HCT116 (cell line): ENCODE measurements around the gene TROAP. TPM values are rescaled to one million over a fixed set of nuclear protein-coding genes. Genes with fewer than 3 reads are reported as not detected.
A peak's percentile ranks its signal among the peaks of the same experiment; 100 is the strongest.

ENCODE experiments used
- ATAC-seq: fragments of 200-7000 bp; cut with Tn5 transposase; 2 replicates; pipeline ENCODE4 v1.9.1; 2020; ENCODE audit warnings: mild to moderate bottlenecking, moderate library complexity
- BruUV-seq: library from RNA; stranded (reverse); fragments of 400-500 nt; replicated peaks from 2 replicates; lab custom pipeline; 2021; lab: Mats Ljungman, UMichigan
- CTCF ChIA-PET: fragments of 300-600 bp; sonication (Branson Sonifier 250); formaldehyde crosslinking; loops from one replicate; lab custom pipeline; 2021; ENCODE audit warnings: antibody characterized with exemption; lab: Charles Lee
- POLR2A ChIA-PET: fragments of 300-600, 350-600 bp; sonication (Branson Sonifier 250); formaldehyde crosslinking; loops from one replicate; lab custom pipeline; 2021; ENCODE audit warnings: antibody characterized with exemption; lab: Charles Lee
- RAD21 ChIA-PET, 2 experiments: fragments of 300-600 bp; sonication (Branson Sonifier 250); formaldehyde crosslinking; loops; one replicate each; lab custom pipeline; 2023; ENCODE audit warnings: low total read pairs in 2 of 2; ENCODE audit not compliant: uncharacterized antibody in 2 of 2, unreplicated experiment in 2 of 2, low non-redundant PET in 1 of 2; lab: Charles Lee
- DNase-seq: peaks from one replicate; pipeline ENCODE4 v3.0.0-alpha.2; 2010; ENCODE audit warnings: low read depth, low spot score
- H2AFZ ChIP-seq: fragments of 200-600 bp; shearing (Covaris generic), sonication (generic); 2 replicates; pipeline ENCODE4 v1.6.1; 2017; ENCODE audit warnings: low read depth, mixed run types, mixed read lengths, antibody characterized with exemption, low read length; ENCODE audit not compliant: poor library complexity, severe bottlenecking
- H3K27ac ChIP-seq: 2 replicates; pipeline ENCODE4 v1.5.1; 2012; ENCODE audit warnings: low read depth, low read length
- H3K27me3 ChIP-seq: fragments of 200-600 bp; sonication (generic); 2 replicates; pipeline ENCODE4 v1.6.1; 2016; ENCODE audit warnings: mixed run types, low read length, mixed read lengths; ENCODE audit not compliant: insufficient read depth
- H3K36me3 ChIP-seq, 2 experiments: fragments of 200-500 bp in 1 of 2; fragments of 200-600 bp in 1 of 2; sonication (Bioruptor generic) in 1 of 2; sonication (generic) in 1 of 2; 2 replicates each; pipeline versions ENCODE4 v1.5.1 to v1.6.1; 2014 to 2016; ENCODE audit warnings: low read length in 2 of 2, inconsistent platforms in 1 of 2, mixed read lengths in 1 of 2, mixed run types in 1 of 2; ENCODE audit not compliant: insufficient read depth in 2 of 2, control insufficient read depth in 1 of 2
- H3K4me1 ChIP-seq, 2 experiments: fragments of 200-600 bp in 1 of 2; sonication (generic) in 1 of 2; 2 replicates each; pipeline versions ENCODE4 v1.5.1 to v1.6.1; 2012 to 2017; ENCODE audit warnings: low read length in 2 of 2, inconsistent platforms in 1 of 2, mild to moderate bottlenecking in 1 of 2, mixed read lengths in 1 of 2, mixed run types in 1 of 2, moderate library complexity in 1 of 2; ENCODE audit not compliant: insufficient read depth in 2 of 2, control insufficient read depth in 1 of 2
- H3K4me2 ChIP-seq: fragments of 200-600 bp; sonication (generic); 2 replicates; pipeline ENCODE4 v1.6.1; 2017; ENCODE audit warnings: mixed run types, low read length, mixed read lengths
- H3K4me3 ChIP-seq, 2 experiments: fragments of 200-600 bp in 1 of 2; sonication (generic) in 1 of 2; replicated peaks in 1 of 2; 2 replicates each; pipeline ENCODE4 v1.5.1; 2011 to 2016; ENCODE audit warnings: low read length in 2 of 2, control low read depth in 1 of 2, low read depth in 1 of 2, mild to moderate bottlenecking in 1 of 2, mixed read lengths in 1 of 2, mixed run types in 1 of 2
- H3K79me2 ChIP-seq: fragments of 200-600 bp; sonication (generic); 2 replicates; pipeline ENCODE4 v1.6.1; 2017; ENCODE audit warnings: mild to moderate bottlenecking, mixed run types, low read length, moderate library complexity, mixed read lengths; ENCODE audit not compliant: insufficient read depth
- H3K9ac ChIP-seq: fragments of 200-600 bp; sonication (generic); 2 replicates; pipeline ENCODE4 v1.6.1; 2016; ENCODE audit warnings: low read length, mixed read lengths
- H3K9me2 ChIP-seq: fragments of 200-600 bp; sonication (generic), shearing (Covaris generic); 2 replicates; pipeline ENCODE4 v1.6.1; 2017; ENCODE audit warnings: mixed run types, mild to moderate bottlenecking, moderate library complexity; ENCODE audit not compliant: insufficient read depth
- H3K9me3 ChIP-seq, 2 experiments: fragments of 200-500 bp in 1 of 2; fragments of 200-600 bp in 1 of 2; sonication (Bioruptor generic) in 1 of 2; sonication (generic) in 1 of 2; 2 replicates each; pipeline ENCODE4 v1.6.1; 2014 to 2017; ENCODE audit warnings: low read length in 2 of 2, mixed read lengths in 2 of 2, inconsistent platforms in 1 of 2, low read depth in 1 of 2, mild to moderate bottlenecking in 1 of 2, mixed run types in 1 of 2, moderate library complexity in 1 of 2; ENCODE audit not compliant: control insufficient read depth in 1 of 2, insufficient read depth in 1 of 2
- H4K20me1 ChIP-seq: fragments of 200-600 bp; sonication (generic), shearing (Covaris generic); 2 replicates; pipeline ENCODE4 v1.6.1; 2017; ENCODE audit warnings: mixed run types, mild to moderate bottlenecking, moderate library complexity; ENCODE audit not compliant: insufficient read depth
- RAD21 ChIP-seq: IDR thresholded peaks from 2 replicates; pipeline ENCODE4 v1.6.1; 2012; ENCODE audit warnings: low read depth, mild to moderate bottlenecking
- YY1 ChIP-seq: IDR thresholded peaks from 2 replicates; pipeline ENCODE4 v1.6.1; 2011; ENCODE audit warnings: low read length, low read depth, moderate library complexity, mild to moderate bottlenecking; ENCODE audit not compliant: insufficient replicate concordance; ENCODE audit errors: extremely low read depth
- ZFX ChIP-seq: fragments of 450-650 bp; IDR thresholded peaks from 2 replicates; pipeline ENCODE4 v1.6.1; 2017
- intact Hi-C: fragments of 100-400 bp; cut with micrococcal nuclease; formaldehyde crosslinking; loops from 2 replicates; pipeline ENCODE4 v1.10.0; 2022
- total RNA-seq: library from RNA; stranded (reverse); gene quantifications from one replicate; pipeline ENCODE4 v1.2.1, GENCODE V29; 2021; ENCODE audit not compliant: unreplicated experiment
- TF ChIP-seq, protein P1 (sequence below), 3 experiments: fragments of 200-600 bp in 1 of 3; sonication (generic) in 1 of 3; IDR thresholded peaks in 2 of 3; conservative IDR thresholded peaks in 1 of 3; 2 replicates each; pipeline ENCODE4 v1.5.1; 2012 to 2017; ENCODE audit warnings: low read depth in 2 of 3, low read length in 2 of 3, antibody characterized with exemption in 1 of 3, borderline replicate concordance in 1 of 3, control low read depth in 1 of 3, mild to moderate bottlenecking in 1 of 3, mixed read lengths in 1 of 3, mixed run types in 1 of 3, moderate library complexity in 1 of 3; ENCODE audit not compliant: insufficient read depth in 1 of 3
- TF ChIP-seq, protein P2 (sequence below): IDR thresholded peaks from 2 replicates; pipeline ENCODE4 v1.6.1; 2012; ENCODE audit warnings: low read depth

Gene TROAP
- total RNA-seq, 1 experiment from 2014 or later: 99.1 TPM

DNA sequence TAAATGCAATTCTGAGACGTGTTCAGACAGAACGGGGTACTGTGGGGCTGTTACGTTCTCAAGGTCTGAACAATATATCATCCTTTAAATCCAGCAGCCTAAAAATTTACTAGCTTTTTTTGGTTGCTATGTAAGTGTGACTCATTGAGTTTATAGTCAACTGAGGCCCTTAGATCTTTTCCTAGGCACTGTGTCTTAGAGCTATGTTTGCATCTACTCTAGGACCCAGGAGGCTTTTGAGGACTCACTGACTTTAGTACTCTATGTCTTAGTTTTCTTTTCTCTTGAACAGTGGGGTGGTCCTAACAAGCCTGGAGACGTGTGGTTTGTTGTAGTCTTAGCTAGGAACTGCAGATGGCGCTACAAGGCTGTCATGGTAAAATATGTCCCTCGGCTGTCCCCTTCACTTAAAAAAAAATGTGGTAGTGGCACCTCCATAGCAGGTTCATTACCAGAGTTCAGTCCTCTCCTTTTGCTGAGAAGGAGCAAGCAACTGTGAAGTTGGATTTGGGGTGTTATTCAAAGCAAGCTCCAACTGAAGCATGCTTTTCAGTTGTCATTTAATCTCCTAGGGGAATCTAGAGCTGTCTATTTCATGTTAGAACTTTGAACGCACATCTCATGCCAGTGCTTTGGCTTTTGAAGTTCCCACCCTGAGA is 35.6 kb downstream of the TROAP start:
- DNase-seq (peak; percentile 84), ATAC-seq (peak; percentile 89)
- TF ChIP-seq ZFX (no peak), RAD21 (peak; percentile 98), YY1 (peak; percentile 24)
- TF ChIP-seq, protein P1, sequence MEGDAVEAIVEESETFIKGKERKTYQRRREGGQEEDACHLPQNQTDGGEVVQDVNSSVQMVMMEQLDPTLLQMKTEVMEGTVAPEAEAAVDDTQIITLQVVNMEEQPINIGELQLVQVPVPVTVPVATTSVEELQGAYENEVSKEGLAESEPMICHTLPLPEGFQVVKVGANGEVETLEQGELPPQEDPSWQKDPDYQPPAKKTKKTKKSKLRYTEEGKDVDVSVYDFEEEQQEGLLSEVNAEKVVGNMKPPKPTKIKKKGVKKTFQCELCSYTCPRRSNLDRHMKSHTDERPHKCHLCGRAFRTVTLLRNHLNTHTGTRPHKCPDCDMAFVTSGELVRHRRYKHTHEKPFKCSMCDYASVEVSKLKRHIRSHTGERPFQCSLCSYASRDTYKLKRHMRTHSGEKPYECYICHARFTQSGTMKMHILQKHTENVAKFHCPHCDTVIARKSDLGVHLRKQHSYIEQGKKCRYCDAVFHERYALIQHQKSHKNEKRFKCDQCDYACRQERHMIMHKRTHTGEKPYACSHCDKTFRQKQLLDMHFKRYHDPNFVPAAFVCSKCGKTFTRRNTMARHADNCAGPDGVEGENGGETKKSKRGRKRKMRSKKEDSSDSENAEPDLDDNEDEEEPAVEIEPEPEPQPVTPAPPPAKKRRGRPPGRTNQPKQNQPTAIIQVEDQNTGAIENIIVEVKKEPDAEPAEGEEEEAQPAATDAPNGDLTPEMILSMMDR (IDR thresholded peaks at IDR 0.05 in 2 of 3, conservative IDR thresholded peaks at IDR 0.05 in 1 of 3; ENCODE audit: borderline replicate concordance in 1 of 3, insufficient read depth in 1 of 3, low read depth in 2 of 3, low read length in 2 of 3): peak; percentile 83 to 97 (median 92)
- TF ChIP-seq, protein P2, sequence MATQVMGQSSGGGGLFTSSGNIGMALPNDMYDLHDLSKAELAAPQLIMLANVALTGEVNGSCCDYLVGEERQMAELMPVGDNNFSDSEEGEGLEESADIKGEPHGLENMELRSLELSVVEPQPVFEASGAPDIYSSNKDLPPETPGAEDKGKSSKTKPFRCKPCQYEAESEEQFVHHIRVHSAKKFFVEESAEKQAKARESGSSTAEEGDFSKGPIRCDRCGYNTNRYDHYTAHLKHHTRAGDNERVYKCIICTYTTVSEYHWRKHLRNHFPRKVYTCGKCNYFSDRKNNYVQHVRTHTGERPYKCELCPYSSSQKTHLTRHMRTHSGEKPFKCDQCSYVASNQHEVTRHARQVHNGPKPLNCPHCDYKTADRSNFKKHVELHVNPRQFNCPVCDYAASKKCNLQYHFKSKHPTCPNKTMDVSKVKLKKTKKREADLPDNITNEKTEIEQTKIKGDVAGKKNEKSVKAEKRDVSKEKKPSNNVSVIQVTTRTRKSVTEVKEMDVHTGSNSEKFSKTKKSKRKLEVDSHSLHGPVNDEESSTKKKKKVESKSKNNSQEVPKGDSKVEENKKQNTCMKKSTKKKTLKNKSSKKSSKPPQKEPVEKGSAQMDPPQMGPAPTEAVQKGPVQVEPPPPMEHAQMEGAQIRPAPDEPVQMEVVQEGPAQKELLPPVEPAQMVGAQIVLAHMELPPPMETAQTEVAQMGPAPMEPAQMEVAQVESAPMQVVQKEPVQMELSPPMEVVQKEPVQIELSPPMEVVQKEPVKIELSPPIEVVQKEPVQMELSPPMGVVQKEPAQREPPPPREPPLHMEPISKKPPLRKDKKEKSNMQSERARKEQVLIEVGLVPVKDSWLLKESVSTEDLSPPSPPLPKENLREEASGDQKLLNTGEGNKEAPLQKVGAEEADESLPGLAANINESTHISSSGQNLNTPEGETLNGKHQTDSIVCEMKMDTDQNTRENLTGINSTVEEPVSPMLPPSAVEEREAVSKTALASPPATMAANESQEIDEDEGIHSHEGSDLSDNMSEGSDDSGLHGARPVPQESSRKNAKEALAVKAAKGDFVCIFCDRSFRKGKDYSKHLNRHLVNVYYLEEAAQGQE: no peak
- Histone ChIP-seq H3K4me2 (peak overlapping the region; percentile 54), H3K9ac (peak overlapping the region; percentile 8; the same call in 1 of the 2 replicates), H2AFZ (peak overlapping the region; percentile 34), H3K27me3 (no peaks in the 10 kb centered on the region), H3K27ac (peak overlapping the region; percentile 38; the same call in 1 of the 2 replicates), H3K36me3 (no peaks in the 10 kb centered on the region), H3K9me2 (no peaks in the 10 kb centered on the region), H4K20me1 (no peaks in the 10 kb centered on the region), H3K9me3 (no peaks in the 10 kb centered on the region), H3K79me2 (no peaks in the 10 kb centered on the region), H3K4me1 (peaks cover 30 to 35% of the 10 kb centered on the region in 2 experiments), H3K4me3 (peak overlapping the region in 1 of 2 experiments; percentile 12; a peak in 1 of 4 replicates)
- no TSS peak for BruUV-seq
- ChIA-PET CTCF (interaction anchor here (0.6 to 6.9 kb wide), 43 partner anchors 8 to 470 kb away, joined by 3 to 261 read pairs (median 5); partner anchors contain the start of genes DNAJC22, KCNH3, NCKAP5L and PRPF40B), RAD21 (interaction anchor here (0.5 to 3.5 kb wide), 23 partner anchors 8 to 222 kb away, joined by 3 to 33 read pairs (median 4); partner anchors contain the start of gene SPATS2 (in 2 of the 2)), POLR2A (interaction anchor here (0.8 to 3.5 kb wide), 11 partner anchors 8 to 408 kb away, joined by 3 to 23 read pairs (median 4); partner anchors contain the start of genes DNAJC22, SPATS2 and TUBA1B)
- intact Hi-C loops: loop anchor here (1.0 to 5.0 kb wide), 4 partner anchors 156 to 222 kb away; partner anchors contain the start of gene MCRS1
